GM12878 (cell line): ENCODE measurements around the gene GOLPH3.

Source experiments
- CHD1 ChIP-seq: IDR thresholded peaks from 2 replicates; pipeline ENCODE4 v1.6.1; 2012; ENCODE audit warnings: low read depth, low read length, improper control_type of control experiment
- EP300 ChIP-seq, 2 experiments: fragments of 150-350 bp in 1 of 2; IDR thresholded peaks; 2 replicates each; pipeline ENCODE4 v1.6.1; 2011 to 2012; ENCODE audit warnings: low read depth in 2 of 2, low read length in 2 of 2, borderline replicate concordance in 1 of 2, improper control_type of control experiment in 1 of 2, inconsistent platforms in 1 of 2; ENCODE audit not compliant: control insufficient read depth in 1 of 2
- GABPA ChIP-seq: IDR thresholded peaks from 2 replicates; pipeline ENCODE4 v1.6.1; 2014; ENCODE audit warnings: antibody characterized with exemption, low read depth, mild to moderate bottlenecking, inconsistent platforms
- IRF4 ChIP-seq: IDR thresholded peaks from 2 replicates; pipeline ENCODE4 v1.6.1; 2011; ENCODE audit warnings: low read depth, low read length
- PAX5 ChIP-seq: IDR thresholded peaks from 2 replicates; pipeline ENCODE4 v1.6.1; 2011; ENCODE audit warnings: low read depth, low read length, borderline replicate concordance
- RAD21 ChIP-seq: IDR thresholded peaks from 2 replicates; pipeline ENCODE4 v1.6.1; 2011; ENCODE audit warnings: mild to moderate bottlenecking, low read depth, low read length, moderate library complexity; ENCODE audit not compliant: insufficient read depth
- SIX5 ChIP-seq: IDR thresholded peaks from 2 replicates; pipeline ENCODE4 v1.6.1; 2011; ENCODE audit warnings: mild to moderate bottlenecking, low read depth, low read length, moderate library complexity; ENCODE audit not compliant: severe bottlenecking
- USF2 ChIP-seq: IDR thresholded peaks from 2 replicates; pipeline ENCODE4 v1.6.1; 2011; ENCODE audit warnings: low read depth, low read length, improper control_type of control experiment, borderline replicate concordance
- TF ChIP-seq, protein P1 (sequence below), 3 experiments: IDR thresholded peaks in 2 of 3; conservative IDR thresholded peaks in 1 of 3; 2 replicates each; pipeline ENCODE4 v1.5.1; 2011; ENCODE audit warnings: low read depth in 3 of 3, low read length in 3 of 3, mild to moderate bottlenecking in 3 of 3, control low read depth in 2 of 3, moderate library complexity in 2 of 3, inconsistent platforms in 1 of 3, mixed read lengths in 1 of 3; ENCODE audit not compliant: control insufficient read depth in 2 of 3, insufficient read depth in 1 of 3; ENCODE audit errors: extremely low read depth in 1 of 3

DNA sequence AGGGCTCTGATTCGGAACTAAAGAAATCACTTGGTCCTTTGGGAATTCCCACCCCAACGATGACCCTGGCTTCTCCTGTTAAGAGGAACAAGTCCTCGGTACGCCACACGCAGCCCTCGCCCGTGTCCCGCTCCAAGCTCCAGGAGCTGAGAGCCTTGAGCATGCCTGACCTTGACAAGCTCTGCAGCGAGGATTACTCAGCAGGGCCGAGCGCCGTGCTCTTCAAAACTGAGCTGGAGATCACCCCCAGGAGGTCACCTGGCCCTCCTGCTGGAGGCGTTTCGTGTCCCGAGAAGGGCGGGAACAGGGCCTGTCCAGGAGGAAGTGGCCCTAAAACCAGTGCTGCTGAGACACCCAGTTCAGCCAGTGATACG lies 83.4 kb downstream of the GOLPH3 start:
- no peak for TF ChIP-seq PAX5
- TF ChIP-seq, protein P1, sequence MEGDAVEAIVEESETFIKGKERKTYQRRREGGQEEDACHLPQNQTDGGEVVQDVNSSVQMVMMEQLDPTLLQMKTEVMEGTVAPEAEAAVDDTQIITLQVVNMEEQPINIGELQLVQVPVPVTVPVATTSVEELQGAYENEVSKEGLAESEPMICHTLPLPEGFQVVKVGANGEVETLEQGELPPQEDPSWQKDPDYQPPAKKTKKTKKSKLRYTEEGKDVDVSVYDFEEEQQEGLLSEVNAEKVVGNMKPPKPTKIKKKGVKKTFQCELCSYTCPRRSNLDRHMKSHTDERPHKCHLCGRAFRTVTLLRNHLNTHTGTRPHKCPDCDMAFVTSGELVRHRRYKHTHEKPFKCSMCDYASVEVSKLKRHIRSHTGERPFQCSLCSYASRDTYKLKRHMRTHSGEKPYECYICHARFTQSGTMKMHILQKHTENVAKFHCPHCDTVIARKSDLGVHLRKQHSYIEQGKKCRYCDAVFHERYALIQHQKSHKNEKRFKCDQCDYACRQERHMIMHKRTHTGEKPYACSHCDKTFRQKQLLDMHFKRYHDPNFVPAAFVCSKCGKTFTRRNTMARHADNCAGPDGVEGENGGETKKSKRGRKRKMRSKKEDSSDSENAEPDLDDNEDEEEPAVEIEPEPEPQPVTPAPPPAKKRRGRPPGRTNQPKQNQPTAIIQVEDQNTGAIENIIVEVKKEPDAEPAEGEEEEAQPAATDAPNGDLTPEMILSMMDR (IDR thresholded peaks at IDR 0.05 in 2 of 3, conservative IDR thresholded peaks at IDR 0.05 in 1 of 3; ENCODE audit: control insufficient read depth in 2 of 3, extremely low read depth in 1 of 3, insufficient read depth in 1 of 3, low read depth in 3 of 3, low read length in 3 of 3) = no peak
- no peak for TF ChIP-seq EP300 (IDR thresholded peaks at IDR 0.05; ENCODE audit: borderline replicate concordance in 1 of 2, control insufficient read depth in 1 of 2, low read depth in 2 of 2, low read length in 2 of 2)
- no peak for TF ChIP-seq USF2
- TF ChIP-seq GABPA = no peak
- no peak for TF ChIP-seq SIX5
- TF ChIP-seq IRF4 = no peak
- TF ChIP-seq RAD21 = no peak
- no peak for TF ChIP-seq CHD1
